CD14-positive monocyte (primary cell): ENCODE measurements around the gene SGCG. TPM values are rescaled to one million over a fixed set of nuclear protein-coding genes. Genes with fewer than 3 reads are reported as not detected.

ENCODE experiments used
- DNase-seq, 3 donors: peaks; one replicate each; pipeline ENCODE4 v3.0.0-alpha.2; 2011 to 2022
- H2AFZ ChIP-seq: 2 replicates; pipeline ENCODE4 v1.6.0; 2012; ENCODE audit warnings: mild to moderate bottlenecking, low read depth, low read length, inconsistent platforms; ENCODE audit not compliant: insufficient read depth, poor library complexity, severe bottlenecking
- H3K27ac ChIP-seq, 2 donors: 1 replicate in 1 of 2; 2 replicates in 1 of 2; pipeline ENCODE4 v1.5.1; 2012 to 2013; ENCODE audit warnings: low read length in 2 of 2, control low read depth in 1 of 2, inconsistent platforms in 1 of 2, low read depth in 1 of 2, mild to moderate bottlenecking in 1 of 2
- H3K27me3 ChIP-seq, 2 donors: one replicate each; pipeline versions ENCODE4 v1.6.0 to v1.6.1; 2011 to 2013; ENCODE audit warnings: low read length in 2 of 2; ENCODE audit not compliant: control insufficient read depth in 2 of 2, insufficient read depth in 2 of 2
- H3K36me3 ChIP-seq, 2 donors: replicated peaks in 1 of 2; 1 replicate in 1 of 2; 2 replicates in 1 of 2; pipeline versions ENCODE4 v1.5.1 to v1.6.1; 2012 to 2013; ENCODE audit warnings: low read length in 2 of 2, control low read depth in 1 of 2, inconsistent platforms in 1 of 2, mild to moderate bottlenecking in 1 of 2; ENCODE audit not compliant: insufficient read depth in 2 of 2, control insufficient read depth in 1 of 2
- H3K4me1 ChIP-seq, 2 donors: 1 replicate in 1 of 2; 2 replicates in 1 of 2; pipeline versions ENCODE4 v1.5.1 to v1.6.1; 2012 to 2013; ENCODE audit warnings: low read length in 2 of 2, control low read depth in 1 of 2, inconsistent platforms in 1 of 2, mild to moderate bottlenecking in 1 of 2, moderate library complexity in 1 of 2; ENCODE audit not compliant: insufficient read depth in 2 of 2, control insufficient read depth in 1 of 2
- H3K4me2 ChIP-seq: replicated peaks from 2 replicates; pipeline ENCODE3; 2012; ENCODE audit warnings: low read length, moderate library complexity, mild to moderate bottlenecking; ENCODE audit not compliant: poor library complexity, severe bottlenecking; ENCODE audit errors: extremely low read depth
- H3K4me3 ChIP-seq, 3 experiments: fragments of 200-600 bp in 1 of 3; sonication (generic) in 1 of 3; replicated peaks in 1 of 3; 1 replicate in 2 of 3; 2 replicates in 1 of 3; pipeline ENCODE4 v1.5.1; 2011 to 2013; ENCODE audit warnings: low read length in 3 of 3, mild to moderate bottlenecking in 3 of 3, control low read depth in 2 of 3, low read depth in 2 of 3, inconsistent platforms in 1 of 3, moderate library complexity in 1 of 3
- H3K79me2 ChIP-seq: 2 replicates; pipeline ENCODE4 v1.6.0; 2012; ENCODE audit warnings: mild to moderate bottlenecking, control low read depth, inconsistent platforms, low read length, moderate library complexity; ENCODE audit not compliant: insufficient read depth
- H3K9ac ChIP-seq: 2 replicates; pipeline ENCODE4 v1.6.0; 2017; ENCODE audit warnings: low read length, mild to moderate bottlenecking; ENCODE audit not compliant: insufficient read depth, poor library complexity, severe bottlenecking
- H3K9me3 ChIP-seq, 2 donors: replicated peaks in 1 of 2; 1 replicate in 1 of 2; 2 replicates in 1 of 2; pipeline versions ENCODE4 v1.5.1 to v1.6.1; 2012 to 2013; ENCODE audit warnings: low read length in 2 of 2, control low read depth in 1 of 2; ENCODE audit not compliant: control insufficient read depth in 1 of 2, insufficient read depth in 1 of 2
- H4K20me1 ChIP-seq: 2 replicates; pipeline ENCODE4 v1.6.0; 2012; ENCODE audit warnings: mild to moderate bottlenecking, low read length, control low read depth, moderate library complexity; ENCODE audit not compliant: insufficient read depth
- H3K27ac Mint-ChIP-seq, 7 donors: one replicate each; pipeline ENCODE4 v1.8.0; 2020; ENCODE audit warnings: mild to moderate bottlenecking in 7 of 7, mixed read lengths in 7 of 7, moderate library complexity in 6 of 7, inconsistent platforms in 2 of 7
- H3K27me3 Mint-ChIP-seq, 3 donors: one replicate each; pipeline ENCODE4 v1.8.0; 2021 to 2022; ENCODE audit warnings: low read depth in 3 of 3, mild to moderate bottlenecking in 3 of 3, mixed read lengths in 3 of 3, moderate library complexity in 3 of 3, inconsistent platforms in 1 of 3
- H3K36me3 Mint-ChIP-seq, 2 donors: one replicate each; pipeline ENCODE4 v1.8.0; 2020; ENCODE audit warnings: mixed read lengths in 2 of 2, inconsistent platforms in 1 of 2, mild to moderate bottlenecking in 1 of 2
- H3K4me1 Mint-ChIP-seq: one replicate; pipeline ENCODE4 v1.8.0; 2020; ENCODE audit warnings: mild to moderate bottlenecking, mixed read lengths
- H3K4me3 Mint-ChIP-seq, 2 donors: one replicate each; pipeline ENCODE4 v1.8.0; 2020; ENCODE audit warnings: mild to moderate bottlenecking in 2 of 2, mixed read lengths in 2 of 2, moderate library complexity in 1 of 2
- H3K9me3 Mint-ChIP-seq, 7 donors: one replicate each; pipeline ENCODE4 v1.8.0; 2020 to 2022; ENCODE audit warnings: mixed read lengths in 7 of 7, mild to moderate bottlenecking in 6 of 7, moderate library complexity in 6 of 7, inconsistent platforms in 2 of 7
- CTCF ChIP-seq: fragments of 200-600 bp; IDR thresholded peaks from one replicate; pipeline ENCODE4 v1.8.0; 2022; ENCODE audit warnings: antibody characterized with exemption, mild to moderate bottlenecking
- WGBS: methylation state at CpG from one replicate; pipeline ENCODE4 v1.1.5; 2013; ENCODE audit warnings: missing lambda C conversion rate; ENCODE audit not compliant: insufficient coverage; 5-methylcytosine and 5-hydroxymethylcytosine counted together
- intact Hi-C, 2 donors: fragments of 100-400 bp; cut with micrococcal nuclease; formaldehyde crosslinking; loops; one replicate each; pipeline versions ENCODE4 v1.15.0 to v1.15.1; 2023
- polyA plus RNA-seq, 3 donors: library from polyadenylated mRNA; depleted of rRNA in 1 of 3; unstranded in 2 of 3; stranded (reverse) in 1 of 3; fragments of 300-500 nt in 2 of 3; fragments of >200 nt in 1 of 3; fragmentation: Illumina TruSeq in 2 of 3; gene quantifications; 1 replicate in 2 of 3; 2 replicates in 1 of 3; pipeline ENCODE4 v1.2.3, GENCODE V29; 2012 to 2021

The SGCG gene
- polyA plus RNA-seq, 3 donors = not detected

- peak overlapping the region in 1 of 3 experiments; percentile 6 for H3K4me3 ChIP-seq
- no peaks in the 10 kb centered on the region for H3K36me3 ChIP-seq
- H3K79me2 ChIP-seq = no peaks in the 10 kb centered on the region
- no peak for TF ChIP-seq CTCF
- peaks cover 0 to 2% (median 0%) of the 10 kb centered on the region in 3 donors for H3K27me3 Mint-ChIP-seq
- no peaks in the 10 kb centered on the region for H4K20me1 ChIP-seq
- peak overlapping the region in 6 of 7 donors; percentile 8 to 91 (median 60) for H3K27ac Mint-ChIP-seq
- H3K36me3 Mint-ChIP-seq = no peaks in the 10 kb centered on the region
- peak overlapping the region in 1 of 2 donors; percentile 63 for H3K4me3 Mint-ChIP-seq
- peak in 1 of 3 donors; percentile 35 for DNase-seq
- H3K9ac ChIP-seq = no peak overlapping the region
- H3K27me3 ChIP-seq = no peaks in the 10 kb centered on the region
- peaks cover 0 to 7% of the 10 kb centered on the region in 2 donors for H3K9me3 ChIP-seq
- WGBS = 0% methylated on average over 1 of the region's 2 CpGs
- H3K4me2 ChIP-seq = peak overlapping the region; percentile 32
- intact Hi-C loops = loop anchor here in 1 of 2 donors (10.0 kb wide), 1 partner anchor 1030 kb away; no protein-coding TSS in a partner anchor
- H3K27ac ChIP-seq = no peak overlapping the region
- H3K4me1 ChIP-seq = peaks cover 27 to 38% of the 10 kb centered on the region in 2 donors
- no peak overlapping the region for H2AFZ ChIP-seq
- H3K9me3 Mint-ChIP-seq = peaks cover 0 to 19% (median 9%) of the 10 kb centered on the region in 7 donors
- peaks cover 28% of the 10 kb centered on the region for H3K4me1 Mint-ChIP-seq
Measured at GRCh38 chr13:23144431-23144830, 36.3 kb upstream of the SGCG start.

GRCh38 chr13:23146006-23146405, 34.8 kb upstream of the SGCG start:
- intact Hi-C loops = loop anchor here in 1 of 2 donors (10.0 kb wide), 1 partner anchor 1031 kb away; no protein-coding TSS in a partner anchor
- H3K9me3 ChIP-seq = peaks cover 0 to 7% of the 10 kb centered on the region in 2 donors
- no peak overlapping the region for H2AFZ ChIP-seq
- peak in 1 of 3 donors; percentile 29 for DNase-seq
- no peak overlapping the region for H3K4me3 ChIP-seq
- no peaks in the 10 kb centered on the region for H3K36me3 Mint-ChIP-seq
- H3K27me3 ChIP-seq = no peaks in the 10 kb centered on the region
- peaks cover 28% of the 10 kb centered on the region for H3K4me1 Mint-ChIP-seq
- TF ChIP-seq CTCF = no peak
- peaks cover 0 to 17% (median 8%) of the 10 kb centered on the region in 7 donors for H3K9me3 Mint-ChIP-seq
- H3K4me3 Mint-ChIP-seq = no peak overlapping the region
- peaks cover 0 to 2% (median 0%) of the 10 kb centered on the region in 3 donors for H3K27me3 Mint-ChIP-seq
- 100% methylated on average over 1 of the region's 5 CpGs for WGBS
- no peaks in the 10 kb centered on the region for H4K20me1 ChIP-seq
- peak overlapping the region in 6 of 7 donors; percentile 82 to 97 (median 94) for H3K27ac Mint-ChIP-seq
- peaks cover 27 to 38% of the 10 kb centered on the region in 2 donors for H3K4me1 ChIP-seq
- H3K27ac ChIP-seq = peak overlapping the region in 1 of 2 donors; percentile 88
- H3K4me2 ChIP-seq = peak overlapping the region; percentile 73
- H3K36me3 ChIP-seq = no peaks in the 10 kb centered on the region
- no peaks in the 10 kb centered on the region for H3K79me2 ChIP-seq
- H3K9ac ChIP-seq = no peak overlapping the region
